PC-9 (cell line): ENCODE measurements around the gene GCHFR.

Source experiments
- EZH2 ChIP-seq: fragments of 200-600 bp; sonication (generic); IDR thresholded peaks from 2 replicates; pipeline ENCODE4 v1.8.0; 2017; ENCODE audit warnings: antibody characterized with exemption, low read depth
- TF ChIP-seq, protein P1 (sequence below): fragments of 200-600 bp; sonication (generic); conservative IDR thresholded peaks from 2 replicates; pipeline ENCODE4 v1.6.1; 2017; ENCODE audit warnings: mixed run types, antibody characterized with exemption, mild to moderate bottlenecking, moderate library complexity

DNA sequence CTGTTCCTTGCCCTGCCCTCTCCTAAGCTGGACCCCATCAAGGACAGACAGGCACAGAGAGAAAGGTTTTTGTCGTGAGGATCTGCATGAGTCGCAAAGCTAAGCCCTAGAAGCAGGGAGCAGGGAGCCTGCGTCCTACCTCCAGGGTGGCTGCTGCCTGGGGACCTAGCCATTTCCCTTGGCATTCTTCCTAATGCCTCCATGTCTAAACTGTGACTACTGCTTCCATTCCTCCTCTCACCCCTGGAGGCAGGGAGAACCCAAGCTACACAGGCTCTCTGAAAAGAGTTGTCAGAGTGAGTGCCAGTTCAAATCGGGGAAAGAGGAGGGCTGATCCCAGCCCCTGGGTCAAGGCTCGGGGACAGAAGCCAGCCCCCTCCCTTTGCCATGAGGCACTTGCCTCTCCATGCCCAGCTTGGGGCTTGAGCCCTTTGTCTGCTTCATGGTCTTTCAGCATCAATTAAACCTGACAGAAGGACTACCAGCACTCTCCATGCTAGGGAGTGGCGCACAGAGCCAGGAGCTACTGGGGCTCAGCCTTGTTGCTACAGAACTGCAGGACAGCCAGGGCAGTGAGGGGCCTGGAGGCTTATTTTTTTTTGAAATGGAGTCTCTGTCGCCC is 2.4 kb downstream of the GCHFR start:
- TF ChIP-seq, protein P1, sequence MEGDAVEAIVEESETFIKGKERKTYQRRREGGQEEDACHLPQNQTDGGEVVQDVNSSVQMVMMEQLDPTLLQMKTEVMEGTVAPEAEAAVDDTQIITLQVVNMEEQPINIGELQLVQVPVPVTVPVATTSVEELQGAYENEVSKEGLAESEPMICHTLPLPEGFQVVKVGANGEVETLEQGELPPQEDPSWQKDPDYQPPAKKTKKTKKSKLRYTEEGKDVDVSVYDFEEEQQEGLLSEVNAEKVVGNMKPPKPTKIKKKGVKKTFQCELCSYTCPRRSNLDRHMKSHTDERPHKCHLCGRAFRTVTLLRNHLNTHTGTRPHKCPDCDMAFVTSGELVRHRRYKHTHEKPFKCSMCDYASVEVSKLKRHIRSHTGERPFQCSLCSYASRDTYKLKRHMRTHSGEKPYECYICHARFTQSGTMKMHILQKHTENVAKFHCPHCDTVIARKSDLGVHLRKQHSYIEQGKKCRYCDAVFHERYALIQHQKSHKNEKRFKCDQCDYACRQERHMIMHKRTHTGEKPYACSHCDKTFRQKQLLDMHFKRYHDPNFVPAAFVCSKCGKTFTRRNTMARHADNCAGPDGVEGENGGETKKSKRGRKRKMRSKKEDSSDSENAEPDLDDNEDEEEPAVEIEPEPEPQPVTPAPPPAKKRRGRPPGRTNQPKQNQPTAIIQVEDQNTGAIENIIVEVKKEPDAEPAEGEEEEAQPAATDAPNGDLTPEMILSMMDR, result no peak
- no peak for TF ChIP-seq EZH2
